ENCODE results near the gene NPY2R. TPM values are rescaled to one million over a fixed set of nuclear protein-coding genes. Genes with fewer than 3 reads are reported as not detected.

Gene NPY2R
- total RNA-seq, 2 donors from 2014 or later = 1.6 to 6.5 TPM

DNA sequence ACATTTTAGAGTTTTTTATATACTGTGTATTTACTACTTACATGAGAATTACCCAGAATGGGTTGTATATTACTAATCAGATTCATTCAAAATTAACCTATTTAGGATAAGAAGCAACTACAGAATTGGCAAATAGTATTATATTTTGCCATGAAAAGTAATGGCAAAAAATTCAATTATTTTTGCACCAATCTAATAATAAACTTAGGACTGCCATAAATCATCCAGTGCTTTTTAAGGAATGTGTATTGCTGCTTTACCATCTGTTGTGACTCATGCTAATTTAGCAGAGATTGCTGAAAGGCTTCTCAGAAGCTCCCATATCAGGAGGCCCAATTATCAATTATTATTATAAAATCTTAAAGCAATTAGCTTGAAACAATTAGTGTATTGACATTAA is 24.0 kb downstream of the NPY2R start:
- H3K36me3 ChIP-seq = no peaks in the 10 kb centered on the region
- DNase-seq (ENCODE audit: low spot score) (no peak), ATAC-seq (ENCODE audit: insufficient number of reproducible peaks, low FRiP score, low read depth) (no peak)
- no peaks in the 10 kb centered on the region for H3K9me3 ChIP-seq
- no peaks in the 10 kb centered on the region for H3K27me3 ChIP-seq (replicated peaks; ENCODE audit: insufficient read depth)
- TF ChIP-seq, protein P1, sequence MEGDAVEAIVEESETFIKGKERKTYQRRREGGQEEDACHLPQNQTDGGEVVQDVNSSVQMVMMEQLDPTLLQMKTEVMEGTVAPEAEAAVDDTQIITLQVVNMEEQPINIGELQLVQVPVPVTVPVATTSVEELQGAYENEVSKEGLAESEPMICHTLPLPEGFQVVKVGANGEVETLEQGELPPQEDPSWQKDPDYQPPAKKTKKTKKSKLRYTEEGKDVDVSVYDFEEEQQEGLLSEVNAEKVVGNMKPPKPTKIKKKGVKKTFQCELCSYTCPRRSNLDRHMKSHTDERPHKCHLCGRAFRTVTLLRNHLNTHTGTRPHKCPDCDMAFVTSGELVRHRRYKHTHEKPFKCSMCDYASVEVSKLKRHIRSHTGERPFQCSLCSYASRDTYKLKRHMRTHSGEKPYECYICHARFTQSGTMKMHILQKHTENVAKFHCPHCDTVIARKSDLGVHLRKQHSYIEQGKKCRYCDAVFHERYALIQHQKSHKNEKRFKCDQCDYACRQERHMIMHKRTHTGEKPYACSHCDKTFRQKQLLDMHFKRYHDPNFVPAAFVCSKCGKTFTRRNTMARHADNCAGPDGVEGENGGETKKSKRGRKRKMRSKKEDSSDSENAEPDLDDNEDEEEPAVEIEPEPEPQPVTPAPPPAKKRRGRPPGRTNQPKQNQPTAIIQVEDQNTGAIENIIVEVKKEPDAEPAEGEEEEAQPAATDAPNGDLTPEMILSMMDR (IDR thresholded peaks at IDR 0.05) = no peak
- no peaks in the 10 kb centered on the region for H3K4me1 ChIP-seq (ENCODE audit: control insufficient read depth in 1 of 2, low read depth in 2 of 2)
- no peak overlapping the region for H3K4me3 ChIP-seq
- no peak overlapping the region for H3K27ac ChIP-seq

DNA sequence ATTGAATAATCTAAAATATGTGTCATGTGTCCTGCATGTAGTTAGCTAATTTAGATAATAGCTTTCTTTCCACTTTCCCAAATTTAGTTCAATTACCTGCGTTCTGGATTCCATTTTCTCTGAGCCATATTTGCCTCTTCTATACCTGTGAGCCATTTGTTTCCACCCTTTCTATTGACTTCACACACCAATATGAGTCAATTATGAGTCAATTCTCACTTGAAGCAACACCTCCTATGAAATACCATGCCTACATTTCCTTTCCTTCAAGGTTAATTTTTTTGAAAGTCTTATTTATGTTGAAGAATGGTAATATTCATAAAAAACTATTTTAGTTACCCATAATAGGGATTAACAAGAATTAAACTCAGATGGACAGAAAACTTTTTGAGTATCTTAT is 25.8 kb downstream of the NPY2R start:
- Histone ChIP-seq H3K9me3 (no peaks in the 10 kb centered on the region), H3K27me3 (replicated peaks; ENCODE audit: insufficient read depth) (no peaks in the 10 kb centered on the region), H3K27ac (no peak overlapping the region), H3K4me1 (ENCODE audit: control insufficient read depth in 1 of 2, low read depth in 2 of 2) (no peaks in the 10 kb centered on the region), H3K4me3 (no peak overlapping the region), H3K36me3 (no peaks in the 10 kb centered on the region)
- no peak for DNase-seq (ENCODE audit: low spot score)
- TF ChIP-seq, protein P1 (IDR thresholded peaks at IDR 0.05) = no peak
- ATAC-seq (ENCODE audit: insufficient number of reproducible peaks, low FRiP score, low read depth) = no peak

DNA sequence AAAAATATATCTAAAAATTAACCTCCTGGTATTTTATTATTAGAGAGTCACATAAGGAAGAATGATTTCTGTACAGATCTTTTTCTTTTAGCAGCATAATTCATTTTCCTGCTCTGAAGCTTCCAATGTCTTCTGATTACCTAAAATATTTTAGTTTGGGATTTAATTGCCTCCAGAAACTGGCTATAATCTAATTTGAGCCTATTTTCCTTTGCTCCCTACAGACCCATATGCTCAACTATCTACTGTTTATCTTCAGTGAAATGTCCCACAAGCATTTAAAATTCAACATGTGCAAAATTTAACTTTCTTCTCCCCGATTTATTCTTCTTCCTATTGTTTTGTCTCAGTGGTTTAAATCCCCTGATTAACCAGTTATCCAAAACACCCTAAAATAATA is 29.1 kb downstream of the NPY2R start:
- H3K36me3 ChIP-seq = no peaks in the 10 kb centered on the region
- ATAC-seq (ENCODE audit: insufficient number of reproducible peaks, low FRiP score, low read depth) (no peak), DNase-seq (ENCODE audit: low spot score) (no peak)
- TF ChIP-seq, protein P1 (IDR thresholded peaks at IDR 0.05) = no peak
- H3K27me3 ChIP-seq (replicated peaks; ENCODE audit: insufficient read depth) = no peaks in the 10 kb centered on the region
- H3K9me3 ChIP-seq = no peaks in the 10 kb centered on the region
- no peak overlapping the region for H3K27ac ChIP-seq
- H3K4me1 ChIP-seq (ENCODE audit: control insufficient read depth in 1 of 2, low read depth in 2 of 2) = no peaks in the 10 kb centered on the region
- H3K4me3 ChIP-seq = no peak overlapping the region

DNA sequence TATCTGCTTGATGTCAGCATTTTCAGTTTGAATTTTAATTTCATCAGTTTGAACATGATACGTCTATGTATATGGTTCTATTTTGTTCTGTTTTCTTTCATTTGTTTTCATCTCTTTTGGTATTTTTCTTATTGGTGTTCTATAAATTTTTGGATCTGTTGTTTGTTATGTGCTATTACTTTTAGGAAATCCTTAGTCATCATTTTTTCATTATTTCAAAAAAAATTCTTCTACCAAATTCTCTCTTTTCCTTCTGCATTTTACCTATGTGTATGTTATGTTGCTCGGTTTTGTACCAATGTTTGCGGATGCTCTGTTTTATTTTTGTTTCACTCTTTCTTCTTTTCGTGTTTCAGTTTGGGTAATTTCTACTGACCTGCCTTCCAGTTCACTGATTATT is 32.8 kb downstream of the NPY2R start:
- H3K36me3 ChIP-seq = no peaks in the 10 kb centered on the region
- no peak overlapping the region for H3K4me3 ChIP-seq
- no peaks in the 10 kb centered on the region for H3K9me3 ChIP-seq
- no peak overlapping the region for H3K27ac ChIP-seq
- no peaks in the 10 kb centered on the region for H3K4me1 ChIP-seq (ENCODE audit: control insufficient read depth in 1 of 2, low read depth in 2 of 2)
- ATAC-seq (ENCODE audit: insufficient number of reproducible peaks, low FRiP score, low read depth) (no peak), DNase-seq (ENCODE audit: low spot score) (no peak)
- H3K27me3 ChIP-seq (replicated peaks; ENCODE audit: insufficient read depth) = no peaks in the 10 kb centered on the region
- TF ChIP-seq, protein P1 (IDR thresholded peaks at IDR 0.05) = no peak

DNA sequence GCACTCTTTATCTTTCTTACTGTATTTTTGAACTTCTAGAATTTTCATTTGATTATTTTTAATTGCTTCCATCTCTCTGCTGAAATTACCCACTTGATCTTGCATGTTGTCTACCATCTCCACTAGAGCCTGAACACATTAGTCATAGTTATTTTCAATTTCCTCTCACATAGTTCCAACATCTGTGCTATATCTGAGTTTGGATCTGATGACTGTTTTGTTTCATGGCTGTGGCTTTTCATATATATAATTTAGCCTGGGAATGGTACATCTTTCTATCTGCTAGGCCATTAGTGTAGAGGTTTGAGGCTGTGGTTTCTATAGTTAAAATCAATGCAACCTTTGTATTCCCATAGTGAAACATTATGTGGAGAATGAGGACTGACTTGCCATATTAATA is 33.2 kb downstream of the NPY2R start:
- Histone ChIP-seq H3K27me3 (replicated peaks; ENCODE audit: insufficient read depth) (no peaks in the 10 kb centered on the region), H3K4me1 (ENCODE audit: control insufficient read depth in 1 of 2, low read depth in 2 of 2) (no peaks in the 10 kb centered on the region), H3K27ac (no peak overlapping the region), H3K9me3 (no peaks in the 10 kb centered on the region), H3K4me3 (no peak overlapping the region), H3K36me3 (no peaks in the 10 kb centered on the region)
- ATAC-seq (ENCODE audit: insufficient number of reproducible peaks, low FRiP score, low read depth) = no peak
- TF ChIP-seq, protein P1 (IDR thresholded peaks at IDR 0.05) = no peak
- DNase-seq (ENCODE audit: low spot score) = no peak

All from thoracic aorta (tissue), 2 donors.